ENCODE data around the gene KIF12. TPM values are rescaled to one million over a fixed set of nuclear protein-coding genes. Genes with fewer than 3 reads are reported as not detected.

KIF12 gene
- total and polyA plus RNA-seq, 5 donors from 2014 or later, result not detected

GRCh38 chr9:114116126-114116747, 17.1 kb upstream of the KIF12 start:
- H3K27me3 ChIP-seq (ENCODE audit: control insufficient read depth, insufficient read depth, low read length), result no peaks in the 10 kb centered on the region
- Mint-ChIP-seq H3K27ac (no peak overlapping the region), H3K9me3 (peaks cover 0 to 2% (median 0%) of the 10 kb centered on the region in 7 donors), H3K27me3 (peaks cover 30% of the 10 kb centered on the region), H3K36me3 (no peaks in the 10 kb centered on the region), H3K4me3 (no peak overlapping the region), H3K4me1 (no peaks in the 10 kb centered on the region)
- ATAC-seq (ENCODE audit: low read depth in 2 of 2), result no peak
- no peak for DNase-seq
- no peaks in the 10 kb centered on the region for H3K4me1 ChIP-seq (ENCODE audit: control insufficient read depth, insufficient read depth, low read length, poor library complexity, severe bottlenecking)
- no peak overlapping the region for H3K4me3 ChIP-seq (ENCODE audit: low read depth, low read length)
- H3K27ac ChIP-seq (ENCODE audit: insufficient read depth, low read length, poor library complexity, severe bottlenecking), result no peak overlapping the region
- no peaks in the 10 kb centered on the region for H3K9me3 ChIP-seq (ENCODE audit: control insufficient read depth in 2 of 2, low read length in 2 of 2)
- no peaks in the 10 kb centered on the region for H3K36me3 ChIP-seq (ENCODE audit: control insufficient read depth, insufficient read depth, low read length)

- ATAC-seq (ENCODE audit: low read depth in 2 of 2), result no peak
- H3K9me3 Mint-ChIP-seq, result peaks cover 0 to 2% (median 0%) of the 10 kb centered on the region in 7 donors
Measured at GRCh38 chr9:114115654-114116125, 16.6 kb upstream of the KIF12 start.

GRCh38 chr9:114114364-114114763, 15.3 kb upstream of the KIF12 start:
- ATAC-seq (ENCODE audit: low read depth in 2 of 2) (no peak), DNase-seq (no peak)
- Histone ChIP-seq H3K36me3 (ENCODE audit: control insufficient read depth, insufficient read depth, low read length) (no peaks in the 10 kb centered on the region), H3K27ac (ENCODE audit: insufficient read depth, low read length, poor library complexity, severe bottlenecking) (no peak overlapping the region), H3K4me1 (ENCODE audit: control insufficient read depth, insufficient read depth, low read length, poor library complexity, severe bottlenecking) (no peaks in the 10 kb centered on the region), H3K4me3 (ENCODE audit: low read depth, low read length) (no peak overlapping the region), H3K9me3 (ENCODE audit: control insufficient read depth in 2 of 2, low read length in 2 of 2) (no peaks in the 10 kb centered on the region), H3K27me3 (ENCODE audit: control insufficient read depth, insufficient read depth, low read length) (no peaks in the 10 kb centered on the region)
- H3K4me3 Mint-ChIP-seq, result no peak overlapping the region
- no peaks in the 10 kb centered on the region for H3K36me3 Mint-ChIP-seq
- peaks cover 0 to 2% (median 0%) of the 10 kb centered on the region in 7 donors for H3K9me3 Mint-ChIP-seq
- no peaks in the 10 kb centered on the region for H3K4me1 Mint-ChIP-seq
- no peak overlapping the region for H3K27ac Mint-ChIP-seq
- peaks cover 37% of the 10 kb centered on the region for H3K27me3 Mint-ChIP-seq

More at GRCh38 chr9:114115654-114116125, 16.6 kb upstream of the KIF12 start:
- Mint-ChIP-seq H3K4me1 (no peaks in the 10 kb centered on the region), H3K27ac (no peak overlapping the region), H3K36me3 (no peaks in the 10 kb centered on the region), H3K4me3 (no peak overlapping the region), H3K27me3 (peaks cover 30% of the 10 kb centered on the region)
- Histone ChIP-seq H3K4me1 (ENCODE audit: control insufficient read depth, insufficient read depth, low read length, poor library complexity, severe bottlenecking) (no peaks in the 10 kb centered on the region), H3K36me3 (ENCODE audit: control insufficient read depth, insufficient read depth, low read length) (no peaks in the 10 kb centered on the region), H3K9me3 (ENCODE audit: control insufficient read depth in 2 of 2, low read length in 2 of 2) (no peaks in the 10 kb centered on the region), H3K27me3 (ENCODE audit: control insufficient read depth, insufficient read depth, low read length) (no peaks in the 10 kb centered on the region), H3K4me3 (ENCODE audit: low read depth, low read length) (no peak overlapping the region), H3K27ac (ENCODE audit: insufficient read depth, low read length, poor library complexity, severe bottlenecking) (no peak overlapping the region)
- no peak for DNase-seq

DNA sequence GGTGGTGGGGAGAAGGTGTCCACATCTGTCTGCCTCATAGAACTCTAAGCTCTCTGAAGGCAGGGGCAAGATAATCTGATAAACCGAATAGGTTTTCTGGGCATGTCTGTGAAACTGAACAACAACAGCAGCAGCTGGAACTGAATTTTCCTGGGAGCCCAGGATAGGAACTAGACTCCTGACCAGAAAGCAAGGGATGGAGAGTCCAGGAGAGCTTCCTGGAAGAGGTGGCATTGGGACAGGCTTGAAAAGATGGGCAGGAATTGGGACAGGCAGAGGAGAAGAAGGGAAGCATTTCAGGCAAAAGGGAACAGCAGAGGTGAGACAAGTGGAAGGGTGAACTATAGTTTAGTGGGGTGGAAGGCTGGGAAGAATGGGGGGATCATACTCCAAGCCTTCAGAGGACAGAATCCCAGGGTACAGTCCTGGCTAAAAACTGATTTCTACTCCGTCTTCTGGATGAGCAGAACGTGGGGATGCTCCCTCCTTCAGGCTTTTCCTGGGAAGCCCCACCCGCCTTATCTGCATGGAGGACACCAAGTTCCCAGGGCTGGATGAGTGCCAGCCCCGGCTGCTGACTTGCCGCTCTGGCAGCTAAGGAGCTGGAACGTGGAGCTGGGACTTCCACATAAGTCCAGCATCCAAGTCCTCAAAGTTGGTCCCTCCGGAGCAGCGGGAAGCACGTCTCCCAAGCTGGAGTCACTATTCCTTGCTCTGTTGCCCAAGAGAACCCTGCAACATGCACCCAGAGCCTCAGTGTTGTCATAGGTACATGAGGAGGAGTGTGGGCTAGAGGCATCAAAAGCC, 13.9 kb upstream of the KIF12 start:
- DNase-seq, result no peak
- no peaks in the 10 kb centered on the region for H3K4me1 Mint-ChIP-seq
- no peaks in the 10 kb centered on the region for H3K36me3 Mint-ChIP-seq
- no peak overlapping the region for H3K4me3 ChIP-seq (ENCODE audit: low read depth, low read length)
- H3K9me3 ChIP-seq (ENCODE audit: control insufficient read depth in 2 of 2, low read length in 2 of 2), result no peaks in the 10 kb centered on the region
- no peaks in the 10 kb centered on the region for H3K4me1 ChIP-seq (ENCODE audit: control insufficient read depth, insufficient read depth, low read length, poor library complexity, severe bottlenecking)
- no peaks in the 10 kb centered on the region for H3K36me3 ChIP-seq (ENCODE audit: control insufficient read depth, insufficient read depth, low read length)
- no peak overlapping the region for H3K4me3 Mint-ChIP-seq
- no peak for ATAC-seq (ENCODE audit: low read depth in 2 of 2)
- H3K9me3 Mint-ChIP-seq, result peaks cover 0 to 2% (median 0%) of the 10 kb centered on the region in 7 donors
- H3K27ac Mint-ChIP-seq, result peak overlapping the region in 1 of 3 donors; percentile 62
- no peaks in the 10 kb centered on the region for H3K27me3 ChIP-seq (ENCODE audit: control insufficient read depth, insufficient read depth, low read length)
- no peak overlapping the region for H3K27ac ChIP-seq (ENCODE audit: insufficient read depth, low read length, poor library complexity, severe bottlenecking)
- H3K27me3 Mint-ChIP-seq, result peaks cover 29% of the 10 kb centered on the region

GRCh38 chr9:114112325-114112724, 13.2 kb upstream of the KIF12 start:
- H3K9me3 ChIP-seq (ENCODE audit: control insufficient read depth in 2 of 2, low read length in 2 of 2), result no peaks in the 10 kb centered on the region
- ATAC-seq (ENCODE audit: low read depth in 2 of 2), result no peak
- Mint-ChIP-seq H3K27me3 (peaks cover 26% of the 10 kb centered on the region), H3K9me3 (peaks cover 0 to 2% (median 0%) of the 10 kb centered on the region in 7 donors), H3K4me1 (no peaks in the 10 kb centered on the region), H3K36me3 (no peaks in the 10 kb centered on the region), H3K27ac (peak overlapping the region in 1 of 3 donors; percentile 62), H3K4me3 (no peak overlapping the region)
- H3K27me3 ChIP-seq (ENCODE audit: control insufficient read depth, insufficient read depth, low read length), result no peaks in the 10 kb centered on the region
- no peak for DNase-seq
- no peaks in the 10 kb centered on the region for H3K4me1 ChIP-seq (ENCODE audit: control insufficient read depth, insufficient read depth, low read length, poor library complexity, severe bottlenecking)
- no peaks in the 10 kb centered on the region for H3K36me3 ChIP-seq (ENCODE audit: control insufficient read depth, insufficient read depth, low read length)
- no peak overlapping the region for H3K4me3 ChIP-seq (ENCODE audit: low read depth, low read length)
- no peak overlapping the region for H3K27ac ChIP-seq (ENCODE audit: insufficient read depth, low read length, poor library complexity, severe bottlenecking)

DNA sequence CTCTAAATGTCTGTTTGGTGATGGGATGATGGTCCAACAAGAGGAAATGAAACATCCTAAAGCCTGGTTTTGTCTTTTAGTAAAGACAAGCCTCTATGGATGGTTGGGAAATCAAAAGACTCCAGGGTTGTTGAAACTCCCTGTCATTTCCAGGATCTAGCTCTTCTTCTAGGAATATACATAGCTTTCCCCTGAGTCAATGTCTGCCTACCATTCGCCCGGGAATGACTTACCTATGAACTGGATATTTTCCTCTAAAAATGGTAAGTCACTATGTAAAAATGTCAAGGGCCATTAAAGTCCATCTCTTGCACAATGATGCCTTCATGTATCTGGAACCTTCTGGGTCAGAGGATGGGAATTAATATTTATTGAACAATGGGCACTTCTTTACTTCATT, 11.1 kb upstream of the KIF12 start:
- H3K4me1 Mint-ChIP-seq, result no peaks in the 10 kb centered on the region
- no peaks in the 10 kb centered on the region for H3K36me3 Mint-ChIP-seq
- H3K27ac ChIP-seq (ENCODE audit: insufficient read depth, low read length, poor library complexity, severe bottlenecking), result no peak overlapping the region
- no peaks in the 10 kb centered on the region for H3K4me1 ChIP-seq (ENCODE audit: control insufficient read depth, insufficient read depth, low read length, poor library complexity, severe bottlenecking)
- DNase-seq (no peak), ATAC-seq (ENCODE audit: low read depth in 2 of 2) (no peak)
- no peak overlapping the region for H3K27ac Mint-ChIP-seq
- H3K9me3 Mint-ChIP-seq, result peaks cover 0 to 4% (median 0%) of the 10 kb centered on the region in 7 donors
- no peaks in the 10 kb centered on the region for H3K36me3 ChIP-seq (ENCODE audit: control insufficient read depth, insufficient read depth, low read length)
- peaks cover 22% of the 10 kb centered on the region for H3K27me3 Mint-ChIP-seq
- no peak overlapping the region for H3K4me3 ChIP-seq (ENCODE audit: low read depth, low read length)
- no peaks in the 10 kb centered on the region for H3K9me3 ChIP-seq (ENCODE audit: control insufficient read depth in 2 of 2, low read length in 2 of 2)
- H3K4me3 Mint-ChIP-seq, result no peak overlapping the region
- no peaks in the 10 kb centered on the region for H3K27me3 ChIP-seq (ENCODE audit: control insufficient read depth, insufficient read depth, low read length)

DNA sequence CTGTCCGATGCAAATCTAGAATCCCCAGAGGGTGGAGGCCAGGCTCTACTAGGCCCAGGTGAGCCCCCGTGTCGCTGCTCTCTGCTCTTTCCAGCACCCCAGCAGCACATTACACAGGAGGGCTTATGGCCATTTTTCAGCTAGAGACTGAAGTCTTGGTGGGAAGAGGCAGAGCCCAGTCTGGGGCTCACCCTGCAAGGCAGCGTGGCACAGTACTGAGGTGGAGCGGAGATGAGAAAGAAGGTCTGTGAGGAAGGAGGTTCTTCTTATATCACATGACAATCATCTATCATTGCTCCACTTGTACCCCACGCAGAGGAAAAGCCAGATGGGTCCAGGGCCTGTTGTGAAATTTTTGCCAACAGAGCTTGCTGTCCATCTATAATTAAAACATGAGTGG, 10.0 kb upstream of the KIF12 start:
- ATAC-seq (ENCODE audit: low read depth in 2 of 2), result no peak
- H3K27me3 ChIP-seq (ENCODE audit: control insufficient read depth, insufficient read depth, low read length), result no peaks in the 10 kb centered on the region
- no peaks in the 10 kb centered on the region for H3K36me3 ChIP-seq (ENCODE audit: control insufficient read depth, insufficient read depth, low read length)
- H3K4me1 ChIP-seq (ENCODE audit: control insufficient read depth, insufficient read depth, low read length, poor library complexity, severe bottlenecking), result no peaks in the 10 kb centered on the region
- Mint-ChIP-seq H3K36me3 (no peaks in the 10 kb centered on the region), H3K9me3 (peaks cover 0 to 4% (median 0%) of the 10 kb centered on the region in 7 donors), H3K4me3 (no peak overlapping the region), H3K27me3 (peaks cover 17% of the 10 kb centered on the region), H3K4me1 (no peaks in the 10 kb centered on the region), H3K27ac (no peak overlapping the region)
- H3K27ac ChIP-seq (ENCODE audit: insufficient read depth, low read length, poor library complexity, severe bottlenecking), result no peak overlapping the region
- no peak for DNase-seq
- no peak overlapping the region for H3K4me3 ChIP-seq (ENCODE audit: low read depth, low read length)
- no peaks in the 10 kb centered on the region for H3K9me3 ChIP-seq (ENCODE audit: control insufficient read depth in 2 of 2, low read length in 2 of 2)
